Body of pancreas (tissue), 4 donors: ENCODE data around the gene PLPP3. TPM values are rescaled to one million over a fixed set of nuclear protein-coding genes. Genes with fewer than 3 reads are reported as not detected.
A peak's percentile ranks its signal among the peaks of the same experiment; 100 is the strongest.

Experiments used
- ATAC-seq: fragments of 150-250 bp; one replicate; pipeline ENCODE4 v1.9.1; 2016
- DNase-seq, 4 donors: peaks; one replicate each; pipeline ENCODE4 v3.0.0-alpha.2; 2019
- H3K27ac ChIP-seq, 4 donors: fragments of 200-600 bp; sonication (generic); 1 replicate in 3 of 4; 2 replicates in 1 of 4; pipeline versions ENCODE4 v1.5.1 to v1.6.1; 2016 to 2019; ENCODE audit warnings: mild to moderate bottlenecking in 1 of 4, mixed read lengths in 1 of 4, moderate library complexity in 1 of 4
- H3K27me3 ChIP-seq, 2 donors: fragments of 200-600 bp; sonication (generic); one replicate each; pipeline ENCODE4 v1.6.0; 2016; ENCODE audit warnings: mild to moderate bottlenecking in 1 of 2
- H3K36me3 ChIP-seq, 2 donors: fragments of 200-600 bp; sonication (generic); replicated peaks in 1 of 2; 2 replicates each; pipeline ENCODE4 v1.5.1; 2016; ENCODE audit warnings: low read depth in 2 of 2; ENCODE audit not compliant: insufficient read depth in 1 of 2
- H3K4me1 ChIP-seq: fragments of 200-600 bp; sonication (generic); one replicate; pipeline ENCODE4 v1.6.0; 2016
- H3K4me3 ChIP-seq, 2 donors: fragments of 200-600 bp; sonication (generic); 1 replicate in 1 of 2; 2 replicates in 1 of 2; pipeline ENCODE4 v1.5.1; 2016 to 2019
- H3K9me3 ChIP-seq, 3 donors: fragments of 200-600 bp; sonication (generic); 1 replicate in 2 of 3; 2 replicates in 1 of 3; pipeline ENCODE4 v1.5.1; 2016
- CTCF ChIP-seq, 7 experiments: fragments of 450-650 bp in 4 of 7; fragments of 200-600 bp in 3 of 7; sonication (generic) in 3 of 7; IDR thresholded peaks; one replicate each; pipeline ENCODE4 v1.5.1; 2016 to 2019; ENCODE audit warnings: antibody characterized with exemption in 7 of 7
- POLR2A ChIP-seq, 3 donors: fragments of 450-650 bp; IDR thresholded peaks; one replicate each; pipeline ENCODE4 v1.6.1; 2016; ENCODE audit warnings: antibody characterized with exemption in 3 of 3, mild to moderate bottlenecking in 2 of 3
- WGBS, 2 donors: methylation state at CpG; one replicate each; pipeline ENCODE4 v1.1.5; 2017; 5-methylcytosine and 5-hydroxymethylcytosine counted together
- intact Hi-C: fragments of 100-400 bp; cut with DNase I; formaldehyde crosslinking; loops from one replicate; pipeline ENCODE4 v1.15.1; 2023
- total RNA-seq, 2 donors: library from RNA; depleted of rRNA; stranded (reverse); fragments of >200 nt; gene quantifications; one replicate each; pipeline ENCODE4 v1.1.0, GENCODE V29; 2016

Gene PLPP3
- total RNA-seq, 2 donors from 2014 or later, result 35.8 to 52.7 TPM

DNA sequence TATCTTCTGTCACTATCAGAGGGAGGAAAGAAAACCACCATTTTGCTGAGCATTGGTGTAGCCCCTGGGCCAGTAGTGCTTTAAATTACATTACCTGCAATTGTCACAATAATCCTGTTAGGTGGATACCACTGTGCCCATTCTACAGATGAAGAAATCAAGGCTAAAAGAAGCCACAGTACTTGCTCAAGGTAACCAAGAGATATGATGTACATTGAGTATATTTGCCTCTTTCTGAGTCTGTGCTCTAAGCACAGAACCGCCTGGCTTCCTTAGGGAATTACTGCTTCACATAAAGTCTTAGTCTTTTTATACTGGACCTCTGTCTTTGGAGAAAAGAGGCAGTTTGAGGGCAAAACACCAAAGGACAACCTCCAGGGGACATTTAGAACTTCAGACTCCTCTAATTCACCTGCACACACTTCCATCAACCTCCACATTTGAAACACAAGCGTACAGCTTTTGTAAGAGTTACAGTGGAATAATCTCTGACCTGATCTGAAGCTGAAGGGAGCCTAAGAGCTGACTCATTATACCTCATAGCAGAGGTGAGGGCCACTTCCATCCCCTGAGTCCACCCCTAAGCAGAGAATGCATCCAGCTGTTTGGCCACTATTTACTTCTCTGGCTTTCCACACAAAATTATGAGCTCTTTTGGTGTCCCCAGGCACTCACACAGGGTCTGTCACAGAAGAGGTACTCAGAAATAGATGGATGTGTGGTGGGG is 61.8 kb downstream of the PLPP3 start:
- WGBS, 2 donors, result 97 to 100% methylated on average over 2 of the region's 2 CpGs
- Histone ChIP-seq H3K4me1 (peaks cover 48% of the 10 kb centered on the region), H3K9me3 (no peaks in the 10 kb centered on the region), H3K36me3 (no peaks in the 10 kb centered on the region), H3K4me3 (no peak overlapping the region), H3K27ac (peak overlapping the region; percentile 53 to 84 (median 82)), H3K27me3 (no peaks in the 10 kb centered on the region)
- no peak for TF ChIP-seq CTCF (IDR thresholded peaks at IDR 0.05)
- no peak for TF ChIP-seq POLR2A (IDR thresholded peaks at IDR 0.05)
- intact Hi-C loops, result no loop called here
- no peak for DNase-seq
- ATAC-seq, result no peak

DNA sequence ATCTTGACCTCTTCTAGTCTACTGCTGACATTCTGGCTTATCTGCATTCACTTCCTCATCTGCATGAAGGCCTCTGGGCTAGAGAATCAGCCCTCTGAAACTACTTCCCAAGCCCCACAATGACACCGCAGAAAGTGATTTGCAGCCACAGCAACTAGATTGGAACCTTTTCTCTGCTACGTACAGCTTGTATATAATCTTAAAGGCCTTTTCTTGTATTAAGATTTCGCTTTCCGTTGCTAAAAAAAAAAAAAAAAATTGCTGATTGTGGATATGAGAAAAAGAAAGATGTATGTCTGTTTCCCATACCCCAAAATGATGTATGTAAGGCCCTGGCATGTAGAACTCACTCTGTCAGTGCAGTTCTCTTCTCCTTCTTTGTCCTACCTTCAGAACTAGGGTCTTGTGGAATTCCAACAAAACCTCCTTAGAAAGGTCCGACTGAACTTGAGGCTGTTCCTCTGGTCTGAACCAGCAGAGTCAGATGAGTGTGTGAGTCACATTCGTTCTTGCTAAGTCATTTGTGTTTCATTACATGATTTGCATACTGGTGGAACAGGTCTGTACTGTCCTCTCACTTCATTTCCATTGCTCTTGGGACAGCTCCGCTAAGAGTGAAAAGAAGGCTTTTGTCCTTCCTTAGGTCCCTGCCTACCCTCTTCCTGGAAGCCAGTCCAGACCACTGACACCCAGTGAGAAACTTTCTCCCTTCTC is 62.7 kb downstream of the PLPP3 start:
- Histone ChIP-seq H3K27me3 (no peaks in the 10 kb centered on the region), H3K27ac (peak overlapping the region; percentile 53 to 84 (median 82)), H3K4me3 (no peak overlapping the region), H3K4me1 (peaks cover 50% of the 10 kb centered on the region), H3K36me3 (peaks cover 0 to 2% of the 10 kb centered on the region in 2 donors), H3K9me3 (no peaks in the 10 kb centered on the region)
- peak; percentile 98 for ATAC-seq
- 33 to 41% methylated on average over 7 of the region's 7 CpGs for WGBS, 2 donors
- TF ChIP-seq CTCF (IDR thresholded peaks at IDR 0.05), result peak in 2 of 7 experiments; percentile 10 to 29
- peak in 2 of 3 donors; percentile 42 to 46 for TF ChIP-seq POLR2A (IDR thresholded peaks at IDR 0.05)
- intact Hi-C loops, result no loop called here
- peak; percentile 41 to 82 (median 64) for DNase-seq

DNA sequence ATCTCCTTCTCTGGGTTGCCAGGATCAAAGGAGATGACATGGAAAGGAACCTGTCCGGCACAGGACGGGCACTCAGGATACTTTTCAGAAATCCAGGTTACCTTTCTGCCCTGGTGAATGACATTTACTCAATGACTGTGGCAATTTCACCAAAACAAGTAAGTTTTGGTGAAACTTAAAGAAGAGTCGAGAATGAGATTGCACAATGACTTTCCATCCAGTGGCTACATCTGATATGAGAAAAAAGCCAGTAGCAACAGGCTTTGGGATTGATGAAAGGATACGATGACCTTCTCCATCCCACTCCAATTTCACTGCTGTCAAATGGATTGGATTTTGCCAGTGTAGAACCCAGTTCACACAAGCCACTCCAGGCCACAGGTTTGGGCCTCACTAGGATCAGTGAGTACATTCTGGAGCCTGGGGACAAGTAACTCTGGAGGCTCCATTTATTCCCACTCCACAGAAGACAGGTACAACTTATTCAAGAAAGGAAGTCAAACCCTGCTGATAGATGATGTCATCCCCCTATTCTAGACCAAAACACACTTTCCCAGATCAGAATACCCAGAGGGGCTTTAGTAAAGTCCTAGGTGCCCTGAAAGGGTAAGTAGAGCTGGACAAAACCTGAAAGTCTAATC is 63.3 kb downstream of the PLPP3 start:
- intact Hi-C loops, result no loop called here
- 77 to 87% methylated on average over 4 of the region's 4 CpGs for WGBS, 2 donors
- H3K36me3 ChIP-seq, result peaks cover 0 to 8% of the 10 kb centered on the region in 2 donors
- H3K9me3 ChIP-seq, result no peaks in the 10 kb centered on the region
- H3K27ac ChIP-seq, result peak overlapping the region; percentile 21 to 84 (median 82)
- TF ChIP-seq CTCF (IDR thresholded peaks at IDR 0.05) (no peak), POLR2A (IDR thresholded peaks at IDR 0.05) (no peak)
- ATAC-seq (no peak), DNase-seq (no peak)
- H3K4me1 ChIP-seq, result peaks cover 50% of the 10 kb centered on the region
- H3K4me3 ChIP-seq, result no peak overlapping the region
- no peaks in the 10 kb centered on the region for H3K27me3 ChIP-seq

GRCh38 chr1:56512724-56513494 is 66.5 kb downstream of the PLPP3 start:
- no peak for ATAC-seq

More at GRCh38 chr1:56512724-56513494, 66.5 kb downstream of the PLPP3 start:
- TF ChIP-seq POLR2A (IDR thresholded peaks at IDR 0.05) (no peak), CTCF (IDR thresholded peaks at IDR 0.05) (peak in 3 of 7 experiments; percentile 5 to 25 (median 15))
- H3K9me3 ChIP-seq, result no peaks in the 10 kb centered on the region
- no peaks in the 10 kb centered on the region for H3K27me3 ChIP-seq
- no peak for DNase-seq
- H3K4me1 ChIP-seq, result peaks cover 77% of the 10 kb centered on the region
- intact Hi-C loops, result no loop called here
- 78 to 80% methylated on average over 8 of the region's 8 CpGs for WGBS, 2 donors
- peaks cover 0 to 8% of the 10 kb centered on the region in 2 donors for H3K36me3 ChIP-seq
- H3K27ac ChIP-seq, result no peak overlapping the region
- no peak overlapping the region for H3K4me3 ChIP-seq
